Rectal smooth muscle tissue (tissue), 1 donor: ENCODE data around the gene ALDH1L1.

ENCODE experiments used
- H3K27ac ChIP-seq: one replicate; pipeline ENCODE4 v1.7.0; 2013; ENCODE audit warnings: low read depth, low read length, inconsistent platforms
- H3K27me3 ChIP-seq: one replicate; pipeline ENCODE4 v1.7.0; 2013; ENCODE audit warnings: low read length; ENCODE audit not compliant: control insufficient read depth, insufficient read depth
- H3K36me3 ChIP-seq: one replicate; pipeline ENCODE4 v1.7.0; 2013; ENCODE audit warnings: low read length; ENCODE audit not compliant: control insufficient read depth, insufficient read depth
- H3K4me1 ChIP-seq: one replicate; pipeline ENCODE4 v1.7.0; 2013; ENCODE audit warnings: low read length; ENCODE audit not compliant: control insufficient read depth, insufficient read depth
- H3K4me3 ChIP-seq: one replicate; pipeline ENCODE4 v1.7.0; 2013; ENCODE audit warnings: low read length
- H3K9ac ChIP-seq: one replicate; pipeline ENCODE4 v1.7.0; 2013; ENCODE audit warnings: low read length

Gene ALDH1L1

DNA sequence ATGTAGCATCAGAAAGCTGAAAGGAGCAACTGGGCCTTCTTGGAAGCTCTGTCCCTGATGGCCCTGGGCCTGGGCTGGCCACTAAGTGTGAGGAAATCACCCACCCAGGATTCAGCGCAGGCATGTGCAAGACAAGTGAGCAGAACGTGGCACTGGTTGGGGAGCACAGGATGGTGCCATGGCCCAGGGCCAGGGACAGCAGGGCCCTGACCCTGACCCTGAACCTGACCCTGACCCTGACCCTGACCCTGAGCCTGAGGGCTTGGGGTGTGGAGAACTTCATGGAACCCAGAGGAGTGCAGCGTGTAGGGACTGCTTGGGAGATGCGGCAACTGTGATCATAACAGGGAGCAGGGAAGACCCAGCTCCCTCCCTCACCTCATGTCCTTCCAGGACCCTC lies 5.9 kb upstream of the ALDH1L1 start:
- Histone ChIP-seq H3K27ac (no peak overlapping the region), H3K36me3 (no peaks in the 10 kb centered on the region), H3K4me3 (no peak overlapping the region), H3K4me1 (peaks cover 1% of the 10 kb centered on the region), H3K9ac (no peak overlapping the region), H3K27me3 (no peaks in the 10 kb centered on the region)

GRCh38 chr3:126184465-126185000 lies 4.1 kb upstream of the ALDH1L1 start:
- Histone ChIP-seq H3K9ac (no peak overlapping the region), H3K27ac (no peak overlapping the region), H3K4me3 (no peak overlapping the region), H3K4me1 (peaks cover 5% of the 10 kb centered on the region), H3K36me3 (no peaks in the 10 kb centered on the region), H3K27me3 (no peaks in the 10 kb centered on the region)

DNA sequence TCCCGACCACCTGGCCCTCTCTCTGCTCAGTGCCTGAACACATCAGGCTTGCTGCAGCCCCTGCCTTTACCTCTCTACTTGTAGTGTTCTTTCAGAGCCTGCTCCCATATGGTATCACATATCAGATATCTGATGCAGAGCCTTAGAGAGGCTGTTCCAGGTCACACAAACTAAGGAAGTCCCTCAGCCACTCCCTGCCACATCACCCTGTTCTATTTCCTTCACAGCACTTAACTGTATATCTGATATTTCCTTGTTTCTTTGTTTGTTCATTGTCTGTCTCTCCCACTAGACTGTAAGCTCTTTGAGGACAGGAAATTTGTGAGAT lies 976 bp upstream of the ALDH1L1 start:
- Histone ChIP-seq H3K36me3 (no peaks in the 10 kb centered on the region), H3K9ac (no peak overlapping the region), H3K4me1 (peaks cover 5% of the 10 kb centered on the region), H3K4me3 (peak overlapping the region; percentile 69), H3K27me3 (no peaks in the 10 kb centered on the region), H3K27ac (peak overlapping the region; percentile 16)

GRCh38 chr3:126179825-126180476 lies 435 bp downstream of the ALDH1L1 start:
- Histone ChIP-seq H3K27ac (peak overlapping the region; percentile 49), H3K27me3 (no peaks in the 10 kb centered on the region), H3K4me1 (peaks cover 5% of the 10 kb centered on the region), H3K9ac (no peak overlapping the region), H3K4me3 (peak overlapping the region; percentile 69), H3K36me3 (no peaks in the 10 kb centered on the region)

GRCh38 chr3:126170073-126170777 lies 10.2 kb downstream of the ALDH1L1 start:
- Histone ChIP-seq H3K9ac (no peak overlapping the region), H3K4me1 (no peaks in the 10 kb centered on the region), H3K4me3 (no peak overlapping the region), H3K27me3 (no peaks in the 10 kb centered on the region), H3K27ac (no peak overlapping the region), H3K36me3 (no peaks in the 10 kb centered on the region)

DNA sequence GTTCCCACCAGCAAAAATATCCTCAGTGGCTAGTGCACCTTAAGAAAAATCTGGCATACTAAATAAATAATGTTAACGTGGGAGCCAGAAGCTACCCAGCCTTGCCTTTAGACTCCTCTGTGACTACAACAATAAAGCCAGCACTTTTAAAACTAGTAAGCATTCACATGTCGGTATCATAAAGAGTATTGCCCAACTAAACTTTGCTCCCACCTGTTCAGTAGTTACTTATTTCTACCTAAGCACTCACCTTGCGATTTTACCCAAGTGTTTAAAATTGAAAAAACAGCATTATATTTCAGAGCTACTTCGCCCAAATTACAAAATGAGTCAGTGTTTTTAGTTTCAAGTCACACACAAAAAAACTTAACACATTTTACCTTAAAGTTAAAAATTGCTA lies 12.8 kb downstream of the ALDH1L1 start:
- Histone ChIP-seq H3K27ac (no peak overlapping the region), H3K9ac (no peak overlapping the region), H3K4me3 (no peak overlapping the region), H3K4me1 (no peaks in the 10 kb centered on the region), H3K36me3 (no peaks in the 10 kb centered on the region), H3K27me3 (no peaks in the 10 kb centered on the region)

DNA sequence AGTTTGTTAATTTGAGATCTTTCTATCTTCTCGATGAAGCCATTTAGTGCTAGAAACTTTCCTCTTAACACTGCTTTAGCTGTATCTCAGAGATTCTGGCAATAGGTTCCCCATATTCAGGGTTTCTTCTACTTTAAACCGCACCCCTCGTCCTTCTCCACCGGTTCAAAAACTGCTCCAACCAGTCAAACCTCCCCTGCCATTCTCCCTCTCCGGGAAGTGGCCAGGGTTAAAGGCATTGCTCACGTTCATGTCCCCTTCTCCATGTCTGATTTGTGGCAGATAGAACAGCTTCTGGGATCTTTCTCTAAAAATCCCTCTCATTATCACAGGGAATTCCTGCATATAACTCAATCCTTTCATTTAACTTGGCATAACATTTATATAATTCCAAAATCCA lies 14.4 kb downstream of the ALDH1L1 start:
- Histone ChIP-seq H3K4me3 (no peak overlapping the region), H3K27ac (no peak overlapping the region), H3K4me1 (no peaks in the 10 kb centered on the region), H3K27me3 (no peaks in the 10 kb centered on the region), H3K9ac (no peak overlapping the region), H3K36me3 (no peaks in the 10 kb centered on the region)

- H3K27ac ChIP-seq = no peak overlapping the region
- H3K27me3 ChIP-seq = no peaks in the 10 kb centered on the region
- H3K4me3 ChIP-seq = no peak overlapping the region
- no peak overlapping the region for H3K9ac ChIP-seq
- no peaks in the 10 kb centered on the region for H3K36me3 ChIP-seq
- no peaks in the 10 kb centered on the region for H3K4me1 ChIP-seq
These were observed 19.1 kb downstream of the ALDH1L1 start for GRCh38 chr3:126161309-126161708.

GRCh38 chr3:126160243-126161210 lies 19.9 kb downstream of the ALDH1L1 start:
- no peaks in the 10 kb centered on the region for H3K27me3 ChIP-seq
- H3K9ac ChIP-seq = no peak overlapping the region
- no peak overlapping the region for H3K27ac ChIP-seq
- no peak overlapping the region for H3K4me3 ChIP-seq
- no peaks in the 10 kb centered on the region for H3K4me1 ChIP-seq
- no peaks in the 10 kb centered on the region for H3K36me3 ChIP-seq

DNA sequence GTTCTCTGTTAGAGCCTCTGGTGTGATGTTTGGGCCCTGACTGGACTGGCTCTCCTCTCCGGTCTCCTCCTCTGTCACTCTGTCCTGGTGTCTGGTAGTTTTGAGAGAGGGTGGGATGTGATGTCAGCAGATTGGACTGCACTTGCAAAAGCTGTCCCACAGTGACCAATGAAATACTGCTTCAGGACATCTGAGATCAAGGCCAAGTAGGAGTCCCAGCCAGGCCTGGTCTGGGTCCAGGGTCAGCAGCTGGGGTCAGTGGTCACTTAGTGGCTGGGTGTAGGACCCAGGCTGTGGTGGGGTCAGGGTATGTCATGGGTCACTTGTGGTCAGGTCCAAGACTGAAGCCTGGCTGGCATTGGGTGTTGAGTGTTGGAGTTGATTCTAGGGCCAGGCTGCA lies 20.9 kb downstream of the ALDH1L1 start:
- Histone ChIP-seq H3K27ac (no peak overlapping the region), H3K4me1 (no peaks in the 10 kb centered on the region), H3K9ac (no peak overlapping the region), H3K4me3 (no peak overlapping the region), H3K36me3 (no peaks in the 10 kb centered on the region), H3K27me3 (no peaks in the 10 kb centered on the region)

GRCh38 chr3:126158912-126159454 lies 21.4 kb downstream of the ALDH1L1 start:
- H3K36me3 ChIP-seq = no peaks in the 10 kb centered on the region
- H3K27me3 ChIP-seq = no peaks in the 10 kb centered on the region
- H3K4me1 ChIP-seq = no peaks in the 10 kb centered on the region
- H3K9ac ChIP-seq = no peak overlapping the region
- no peak overlapping the region for H3K4me3 ChIP-seq
- H3K27ac ChIP-seq = no peak overlapping the region
